ENCODE results near the gene LINC00305.

GRCh38 chr18:64148988-64149387 lies at the start of gene LINC00305:
- TF ChIP-seq, protein P1, sequence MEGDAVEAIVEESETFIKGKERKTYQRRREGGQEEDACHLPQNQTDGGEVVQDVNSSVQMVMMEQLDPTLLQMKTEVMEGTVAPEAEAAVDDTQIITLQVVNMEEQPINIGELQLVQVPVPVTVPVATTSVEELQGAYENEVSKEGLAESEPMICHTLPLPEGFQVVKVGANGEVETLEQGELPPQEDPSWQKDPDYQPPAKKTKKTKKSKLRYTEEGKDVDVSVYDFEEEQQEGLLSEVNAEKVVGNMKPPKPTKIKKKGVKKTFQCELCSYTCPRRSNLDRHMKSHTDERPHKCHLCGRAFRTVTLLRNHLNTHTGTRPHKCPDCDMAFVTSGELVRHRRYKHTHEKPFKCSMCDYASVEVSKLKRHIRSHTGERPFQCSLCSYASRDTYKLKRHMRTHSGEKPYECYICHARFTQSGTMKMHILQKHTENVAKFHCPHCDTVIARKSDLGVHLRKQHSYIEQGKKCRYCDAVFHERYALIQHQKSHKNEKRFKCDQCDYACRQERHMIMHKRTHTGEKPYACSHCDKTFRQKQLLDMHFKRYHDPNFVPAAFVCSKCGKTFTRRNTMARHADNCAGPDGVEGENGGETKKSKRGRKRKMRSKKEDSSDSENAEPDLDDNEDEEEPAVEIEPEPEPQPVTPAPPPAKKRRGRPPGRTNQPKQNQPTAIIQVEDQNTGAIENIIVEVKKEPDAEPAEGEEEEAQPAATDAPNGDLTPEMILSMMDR (IDR thresholded peaks at IDR 0.05; ENCODE audit: low read depth, low read length), result no peak
- no peak for TF ChIP-seq POLR2A (IDR thresholded peaks at IDR 0.05; ENCODE audit: extremely low read depth, insufficient read length)
- TF ChIP-seq, protein P2, sequence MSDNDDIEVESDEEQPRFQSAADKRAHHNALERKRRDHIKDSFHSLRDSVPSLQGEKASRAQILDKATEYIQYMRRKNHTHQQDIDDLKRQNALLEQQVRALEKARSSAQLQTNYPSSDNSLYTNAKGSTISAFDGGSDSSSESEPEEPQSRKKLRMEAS (IDR thresholded peaks at IDR 0.05; ENCODE audit: low read depth, low read length), result no peak

Measured in NB4 (cell line).